Esophagus mucosa (tissue), 1 donor: ENCODE measurements around the gene PCED1A. TPM values are rescaled to one million over a fixed set of nuclear protein-coding genes. Genes with fewer than 3 reads are reported as not detected.
"Not testable (repeated sequence)": the region's sequence is repeated elsewhere in the genome, so short reads cannot be mapped to it uniquely, and the experiment has no call there.

Experiments
- ATAC-seq: fragments of 200-7000 bp; cut with Tn5 transposase; one replicate; pipeline ENCODE4 v1.9.1; 2020
- total RNA-seq: library from RNA; stranded (reverse); gene quantifications from one replicate; pipeline ENCODE4 v1.2.4, GENCODE V29; 2023
- donor health status: DM: yes; HTN: yes; CAD: no.

Gene PCED1A
- total RNA-seq, 1 donor from 2014 or later: 16.5 TPM

GRCh38 chr20:2825761-2826160, 14.7 kb downstream of the PCED1A start:
- ATAC-seq: no peak

DNA sequence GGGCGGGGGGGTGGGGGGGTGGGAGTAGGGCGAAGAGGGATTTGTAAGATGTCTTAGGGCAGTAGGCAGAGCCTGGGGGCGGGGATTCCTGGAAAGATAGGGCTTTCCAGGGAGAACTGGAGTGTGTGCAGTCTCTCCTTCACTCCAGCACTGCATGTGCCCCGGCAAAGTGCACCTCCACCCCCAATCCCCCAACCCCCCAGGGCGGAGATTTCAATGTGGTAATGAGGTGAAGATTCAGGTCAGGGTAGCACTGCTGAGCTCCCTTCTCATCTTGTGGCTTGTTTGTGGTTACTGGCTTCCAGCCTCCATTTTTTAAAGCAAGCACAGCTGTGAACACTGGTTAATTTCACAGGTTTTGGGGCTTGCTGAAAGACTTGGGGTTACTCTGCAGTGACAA, 18.4 kb downstream of the PCED1A start:
- ATAC-seq: no peak

GRCh38 chr20:2820896-2821869, 19.3 kb downstream of the PCED1A start:
- peak; percentile 29 for ATAC-seq

- ATAC-seq: no peak
Observed at GRCh38 chr20:2820084-2820895, 20.2 kb downstream of the PCED1A start.

GRCh38 chr20:2817891-2818595, 22.4 kb downstream of the PCED1A start:
- ATAC-seq: no peak

DNA sequence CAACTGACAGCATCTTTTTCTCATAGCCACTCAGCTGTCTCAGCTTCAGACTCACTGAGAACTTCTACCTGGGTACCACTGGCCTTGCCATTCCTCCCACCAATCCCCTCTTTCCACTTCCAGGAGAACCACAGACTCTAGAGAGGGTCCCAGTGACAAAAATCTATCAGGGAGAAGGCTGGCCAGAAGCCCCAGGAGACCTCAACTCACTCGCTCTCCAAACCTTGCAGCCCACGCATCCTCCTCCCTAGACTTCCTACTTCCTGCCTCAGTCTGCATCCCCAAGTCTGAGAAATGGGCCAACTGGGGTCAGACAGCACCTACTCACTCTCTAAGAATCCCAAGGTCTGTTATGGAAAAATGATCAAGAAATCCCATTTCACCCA, 23.1 kb downstream of the PCED1A start:
- ATAC-seq: no peak

GRCh38 chr20:2816583-2817340, 23.7 kb downstream of the PCED1A start:
- ATAC-seq: no peak

- no peak for ATAC-seq
Observed at GRCh38 chr20:2816030-2816582, 24.3 kb downstream of the PCED1A start, which contains the start of gene TMEM239. TMEM239 (plus strand) TSS chr20:2816364; CDS start chr20:2816555, 191 bp downstream.

DNA sequence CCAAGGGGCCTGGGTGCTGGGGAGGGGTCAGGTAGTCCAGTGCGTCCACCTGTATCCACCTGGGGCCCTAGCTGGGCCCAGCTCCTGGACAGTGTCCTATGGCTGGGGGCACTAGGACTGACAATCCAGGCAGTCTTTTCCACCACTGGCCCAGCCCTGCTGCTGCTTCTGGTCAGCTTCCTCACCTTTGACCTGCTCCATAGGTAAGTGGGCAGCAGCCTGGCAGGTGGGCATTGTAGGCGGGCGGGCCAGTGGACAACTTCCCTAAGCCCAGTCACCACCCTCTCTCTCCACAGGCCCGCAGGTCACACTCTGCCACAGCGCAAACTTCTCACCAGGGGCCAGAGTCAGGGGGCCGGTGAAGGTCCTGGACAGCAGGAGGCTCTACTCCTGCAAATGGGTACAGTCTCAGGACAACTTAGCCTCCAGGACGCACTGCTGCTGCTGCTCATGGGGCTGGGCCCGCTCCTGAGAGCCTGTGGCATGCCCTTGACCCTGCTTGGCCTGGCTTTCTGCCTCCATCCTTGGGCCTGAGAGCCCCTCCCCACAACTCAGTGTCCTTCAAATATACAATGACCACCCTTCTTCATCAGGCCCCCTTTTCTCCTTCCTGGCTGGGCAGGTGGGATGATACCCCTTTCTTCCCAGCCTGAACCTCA, 25.1 kb downstream of the PCED1A start:
- ATAC-seq: peak; percentile 21

GRCh38 chr20:2814587-2815051, 25.8 kb downstream of the PCED1A start, which contains the start of gene C20orf141:
C20orf141 (plus strand) TSS chr20:2814987; CDS start chr20:2815185, 198 bp downstream.
- ATAC-seq: peak; percentile 55

DNA sequence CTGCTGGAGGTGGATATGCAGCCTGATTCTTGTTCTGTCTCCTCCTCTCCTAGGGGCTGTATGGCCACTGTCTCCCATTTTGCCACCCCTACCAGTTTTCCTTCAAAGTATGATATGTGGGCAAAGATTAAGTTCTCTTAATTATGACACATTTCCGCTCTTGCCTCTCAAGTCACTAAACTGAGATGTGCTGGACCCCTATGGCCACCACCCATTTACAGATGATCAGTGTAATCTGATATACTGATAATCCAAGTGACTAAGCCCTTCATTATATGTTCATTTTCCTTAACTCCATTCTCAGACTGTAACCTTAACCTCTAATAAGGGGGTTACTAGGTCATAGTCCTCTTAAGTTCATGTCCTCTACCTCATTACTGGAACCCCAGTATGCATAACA, 26.4 kb downstream of the PCED1A start:
- no peak for ATAC-seq

DNA sequence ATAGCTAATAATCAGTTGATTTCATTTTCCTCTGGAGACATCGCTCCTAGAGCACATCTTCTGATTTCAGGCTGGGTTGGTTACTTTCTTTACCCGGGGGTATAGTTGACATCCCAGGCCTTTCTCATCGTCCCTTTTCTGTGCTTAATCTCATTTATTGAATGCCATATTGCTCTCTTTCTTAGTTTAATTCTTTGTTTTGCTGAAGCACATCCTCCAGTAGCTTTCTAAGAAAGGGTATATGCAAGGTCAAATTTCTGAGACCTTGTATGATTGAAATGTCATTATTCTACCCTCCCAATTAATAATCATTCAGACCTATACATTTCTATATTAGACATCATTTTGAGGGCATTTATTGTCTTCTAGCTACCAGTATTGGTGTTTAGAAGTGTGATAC, 28.3 kb downstream of the PCED1A start:
- no peak for ATAC-seq

DNA sequence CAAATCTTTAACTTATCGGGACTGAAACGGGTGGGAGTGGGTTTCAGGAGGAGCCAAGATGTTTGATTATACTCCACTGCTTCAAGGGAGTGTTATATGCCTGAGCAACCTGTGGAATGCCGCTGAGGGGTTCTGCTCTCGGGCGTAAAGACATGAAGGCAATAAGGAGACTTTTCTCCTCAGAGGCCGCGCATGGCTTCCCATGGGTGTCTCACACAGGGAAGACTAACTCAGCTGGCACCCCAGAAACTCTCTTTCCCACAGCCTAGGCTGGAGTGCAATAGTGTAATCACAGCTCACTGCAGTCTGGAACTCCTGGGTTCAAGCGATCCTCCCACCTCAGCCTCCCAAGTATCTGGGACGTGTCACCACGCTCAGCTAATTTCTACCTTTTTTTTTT, 30.8 kb downstream of the PCED1A start:
- no peak for ATAC-seq

- not testable (repeated sequence) for ATAC-seq
Observed at GRCh38 chr20:2807929-2808328, 32.5 kb downstream of the PCED1A start.

GRCh38 chr20:2807019-2807418, 33.4 kb downstream of the PCED1A start:
- no peak for ATAC-seq

DNA sequence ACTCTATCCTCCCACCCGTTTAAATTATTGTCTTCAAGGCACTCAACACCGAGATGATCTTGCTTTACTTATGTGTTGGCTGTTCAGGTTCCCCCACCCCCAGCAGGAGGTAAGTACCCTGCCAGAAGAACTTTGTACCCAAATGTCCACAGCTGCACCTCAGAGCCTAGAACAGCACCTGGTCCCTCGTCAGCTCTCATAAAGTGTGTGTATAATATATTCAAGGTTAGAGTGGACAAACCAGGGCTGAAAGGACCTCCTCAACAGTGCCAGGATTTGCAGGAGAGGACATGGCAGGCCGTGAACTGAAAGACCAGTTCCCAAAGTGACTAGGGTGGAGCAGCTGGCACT, 34.1 kb downstream of the PCED1A start:
- ATAC-seq: no peak

GRCh38 chr20:2805689-2806350, 34.6 kb downstream of the PCED1A start:
- no peak for ATAC-seq

GRCh38 chr20:2804852-2805688, 35.4 kb downstream of the PCED1A start:
- no peak for ATAC-seq
